GM23248 (cell line): ENCODE results near the gene GALNT1. TPM values are rescaled to one million over a fixed set of nuclear protein-coding genes. Genes with fewer than 3 reads are reported as not detected.

Source experiments
- DNase-seq: peaks from one replicate; pipeline ENCODE4 v3.0.0-alpha.2; 2015
- H2AFZ ChIP-seq: fragments of 200-600 bp; sonication (generic); 2 replicates; pipeline ENCODE4 v1.6.1; 2016; ENCODE audit warnings: antibody characterized with exemption
- H3F3A ChIP-seq: fragments of 200-600 bp; sonication (generic); 2 replicates; pipeline ENCODE4 v1.6.1; 2016; ENCODE audit warnings: mild to moderate bottlenecking, antibody characterized with exemption, mixed run types; ENCODE audit not compliant: insufficient read depth
- H3K27ac ChIP-seq: fragments of 200-600 bp; sonication (generic); 2 replicates; pipeline ENCODE4 v1.5.1; 2016; ENCODE audit warnings: mild to moderate bottlenecking
- H3K27me3 ChIP-seq: fragments of 200-600 bp; sonication (generic); replicated peaks from 2 replicates; pipeline ENCODE4 v1.6.1; 2016; ENCODE audit warnings: mild to moderate bottlenecking; ENCODE audit not compliant: insufficient read depth
- H3K36me3 ChIP-seq: fragments of 200-600 bp; sonication (generic); 2 replicates; pipeline ENCODE4 v1.6.1; 2016; ENCODE audit warnings: low read depth, mild to moderate bottlenecking
- H3K4me1 ChIP-seq: fragments of 200-600 bp; sonication (generic); 2 replicates; pipeline ENCODE4 v1.6.1; 2016; ENCODE audit warnings: mild to moderate bottlenecking; ENCODE audit not compliant: insufficient read depth
- H3K4me2 ChIP-seq: fragments of 200-600 bp; sonication (generic); one replicate; pipeline ENCODE4 v1.6.1; 2016; ENCODE audit warnings: mild to moderate bottlenecking; ENCODE audit not compliant: unreplicated experiment
- H3K4me3 ChIP-seq: fragments of 200-600 bp; sonication (generic); 2 replicates; pipeline ENCODE4 v1.5.1; 2016; ENCODE audit warnings: mild to moderate bottlenecking
- H3K79me2 ChIP-seq: fragments of 200-600 bp; sonication (generic); 2 replicates; pipeline ENCODE4 v1.6.1; 2016; ENCODE audit warnings: mild to moderate bottlenecking; ENCODE audit not compliant: insufficient read depth
- H3K9ac ChIP-seq: fragments of 200-600 bp; sonication (generic); 2 replicates; pipeline ENCODE4 v1.6.1; 2016; ENCODE audit warnings: mild to moderate bottlenecking
- H3K9me2 ChIP-seq: fragments of 200-600 bp; sonication (generic); 2 replicates; pipeline ENCODE4 v1.6.1; 2016; ENCODE audit warnings: mixed run types, mild to moderate bottlenecking, moderate library complexity; ENCODE audit not compliant: insufficient read depth
- H3K9me3 ChIP-seq: fragments of 200-600 bp; sonication (generic); one replicate; pipeline ENCODE4 v1.6.1; 2017; ENCODE audit warnings: low read depth
- H4K20me1 ChIP-seq: fragments of 200-600 bp; sonication (generic); 2 replicates; pipeline ENCODE4 v1.6.0; 2016; ENCODE audit not compliant: insufficient read depth
- EZH2 ChIP-seq: fragments of 200-600 bp; sonication (generic); IDR thresholded peaks from 2 replicates; pipeline ENCODE4 v1.6.1; 2018; ENCODE audit warnings: antibody characterized with exemption, mild to moderate bottlenecking; ENCODE audit not compliant: insufficient read depth, poor library complexity, severe bottlenecking
- EZH2phosphoT487 ChIP-seq: fragments of 200-600 bp; sonication (generic); IDR thresholded peaks from 2 replicates; pipeline ENCODE4 v1.6.1; 2018; ENCODE audit warnings: antibody characterized with exemption, moderate library complexity, mild to moderate bottlenecking, low read depth; ENCODE audit not compliant: insufficient read depth
- WGBS, 2 experiments: methylation state at CpG; one replicate each; pipeline ENCODE4 v1.1.6; 2015 to 2017; ENCODE audit warnings: low lambda C conversion rate in 2 of 2, low coverage in 1 of 2; ENCODE audit errors: missing lambda C conversion rate in 2 of 2; 5-methylcytosine and 5-hydroxymethylcytosine counted together
- in situ Hi-C: fragments of 300-500 bp; cut with MboI; formaldehyde crosslinking; loops from 2 replicates; pipeline ENCODE4 v1.15.0; 2020
- polyA plus RNA-seq: library from polyadenylated mRNA; unstranded; fragments of >200 nt; fragmentation: Nextera tagmentation; extraction: Ambion mirVana; gene quantifications from 2 replicates; pipeline ENCODE4 v1.2.1, GENCODE V29; 2016
- total RNA-seq: library from RNA; depleted of rRNA; stranded (reverse); fragments of >200 nt; shearing (Covaris generic); gene quantifications from 2 replicates; pipeline ENCODE4 v1.2.3, GENCODE V29; 2014

The GALNT1 gene
- total and polyA plus RNA-seq, 2 experiments from 2014 or later, result 10.1 to 68.0 TPM

DNA sequence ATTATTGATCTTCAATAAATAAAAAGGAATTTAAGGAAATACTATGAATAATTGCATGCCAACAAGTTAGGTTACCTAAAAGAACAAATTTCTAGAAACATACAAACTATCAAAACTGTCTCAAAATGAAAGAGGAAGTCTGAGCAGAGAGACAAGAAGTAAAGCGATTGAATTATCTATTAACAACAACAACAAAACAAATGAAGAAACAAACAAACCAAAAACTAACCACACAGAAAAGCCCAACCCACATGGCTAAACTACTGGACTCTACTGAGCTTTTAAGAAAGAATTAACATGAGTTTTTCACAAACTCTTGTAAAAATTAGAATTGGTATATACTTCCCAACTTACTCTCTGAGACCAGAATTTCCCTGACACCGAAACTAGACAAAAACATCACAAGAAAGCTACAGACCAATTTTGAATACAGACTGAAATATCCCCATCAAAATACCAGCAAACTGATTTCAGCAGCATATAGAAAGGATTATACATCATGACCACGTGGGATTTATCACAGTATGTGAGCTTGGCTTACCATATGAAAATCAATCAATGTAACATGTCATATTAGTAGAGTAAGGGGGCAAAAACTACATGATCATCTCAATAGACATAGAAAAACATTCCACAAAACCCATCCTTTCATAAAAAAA, 16.6 kb upstream of the GALNT1 start:
- Histone ChIP-seq H3K9ac (no peak overlapping the region), H3K27me3 (peaks cover 4% of the 10 kb centered on the region; the same call in 1 of the 2 replicates), H3K4me3 (no peak overlapping the region), H3K36me3 (no peaks in the 10 kb centered on the region), H3K9me2 (no peaks in the 10 kb centered on the region), H3K4me2 (no peak overlapping the region), H3F3A (no peaks in the 10 kb centered on the region), H3K27ac (no peak overlapping the region), H3K79me2 (no peaks in the 10 kb centered on the region), H3K9me3 (no peaks in the 10 kb centered on the region), H2AFZ (no peak overlapping the region), H4K20me1 (no peaks in the 10 kb centered on the region), H3K4me1 (no peaks in the 10 kb centered on the region)
- in situ Hi-C loops, result no loop called here
- TF ChIP-seq EZH2phosphoT487 (no peak), EZH2 (no peak)
- no peak for DNase-seq
- WGBS, 2 experiments, result 49 to 62% methylated on average over 3 of the region's 3 CpGs

DNA sequence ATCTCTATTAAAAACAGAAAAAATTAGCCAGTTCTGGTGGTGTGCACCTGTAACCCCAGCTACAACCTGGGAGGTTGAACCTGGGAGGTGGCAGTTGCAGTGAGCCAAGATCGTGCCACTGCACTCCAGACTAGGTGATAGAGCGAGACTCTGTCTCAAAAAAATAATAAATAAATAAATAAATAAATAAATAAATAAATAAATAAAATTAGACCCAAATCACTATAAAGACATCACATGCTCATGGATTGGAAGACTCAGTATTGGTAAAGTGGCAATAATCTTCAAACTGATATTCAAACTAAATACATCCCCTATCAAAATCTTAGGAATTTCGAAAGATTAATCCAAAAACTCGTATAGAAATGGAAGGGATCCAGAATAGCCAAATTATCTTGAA, 15.5 kb upstream of the GALNT1 start:
- Histone ChIP-seq H3K9ac (no peak overlapping the region), H3K79me2 (no peaks in the 10 kb centered on the region), H3F3A (no peaks in the 10 kb centered on the region), H3K27me3 (peaks cover 4% of the 10 kb centered on the region; the same call in 1 of the 2 replicates), H3K27ac (no peak overlapping the region), H3K9me3 (no peaks in the 10 kb centered on the region), H3K36me3 (no peaks in the 10 kb centered on the region), H3K4me2 (no peak overlapping the region), H2AFZ (no peak overlapping the region), H3K4me3 (no peak overlapping the region), H4K20me1 (no peaks in the 10 kb centered on the region), H3K9me2 (no peaks in the 10 kb centered on the region), H3K4me1 (peaks cover 7% of the 10 kb centered on the region)
- 61 to 62% methylated on average over 4 of the region's 4 CpGs for WGBS, 2 experiments
- DNase-seq, result no peak
- in situ Hi-C loops, result no loop called here
- TF ChIP-seq EZH2 (no peak), EZH2phosphoT487 (no peak)

DNA sequence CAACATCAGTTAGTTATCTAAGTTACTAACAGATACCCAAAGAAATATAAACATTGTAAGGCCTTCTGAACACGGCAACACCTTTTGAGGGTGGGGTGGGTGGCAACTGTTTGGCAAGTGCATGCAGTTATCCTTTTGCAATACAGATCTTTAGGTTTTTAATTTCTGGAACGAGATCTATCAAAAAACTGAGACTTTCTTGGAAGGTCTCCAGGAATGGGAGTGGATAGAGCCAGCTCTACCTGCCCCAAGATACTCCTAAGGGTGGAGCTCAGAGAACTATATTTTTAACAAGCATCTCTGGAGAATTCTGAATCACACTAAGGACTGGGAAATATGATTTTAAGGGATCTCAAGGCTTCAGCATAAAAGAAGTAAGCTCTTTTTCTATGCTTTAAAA, 11.4 kb upstream of the GALNT1 start:
- no peak for TF ChIP-seq EZH2phosphoT487
- no peak overlapping the region for H3K4me2 ChIP-seq
- no peak overlapping the region for H2AFZ ChIP-seq
- H3K79me2 ChIP-seq, result no peaks in the 10 kb centered on the region
- no peak overlapping the region for H3K9ac ChIP-seq
- WGBS, 2 experiments, result 46 to 51% methylated on average over 2 of the region's 2 CpGs
- no peak for DNase-seq
- H3K4me1 ChIP-seq, result peaks cover 18% of the 10 kb centered on the region
- H3K9me2 ChIP-seq, result no peaks in the 10 kb centered on the region
- H3F3A ChIP-seq, result no peaks in the 10 kb centered on the region
- no peaks in the 10 kb centered on the region for H3K36me3 ChIP-seq
- H4K20me1 ChIP-seq, result no peaks in the 10 kb centered on the region
- H3K27me3 ChIP-seq, result no peaks in the 10 kb centered on the region
- H3K4me3 ChIP-seq, result no peak overlapping the region
- in situ Hi-C loops, result no loop called here
- no peak overlapping the region for H3K27ac ChIP-seq
- no peaks in the 10 kb centered on the region for H3K9me3 ChIP-seq

DNA sequence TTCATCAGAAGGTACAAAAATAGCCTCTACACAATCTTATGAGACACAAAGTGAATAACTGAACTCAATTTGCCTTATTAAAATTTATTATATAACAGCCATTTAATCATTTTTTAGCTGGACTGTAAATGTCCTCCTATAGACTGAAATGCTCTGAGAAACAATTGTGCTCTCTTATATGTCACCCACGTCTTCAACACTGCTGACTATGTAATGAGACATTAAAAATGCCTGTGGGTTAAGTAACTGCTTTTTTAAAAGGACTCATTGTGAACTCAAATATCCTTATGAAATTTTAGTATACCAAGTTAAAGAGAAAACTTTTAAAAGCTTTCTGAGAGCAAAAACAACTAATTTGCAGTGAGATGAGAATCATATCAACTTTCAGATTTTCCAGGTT, 10.4 kb upstream of the GALNT1 start:
- H3K79me2 ChIP-seq, result no peaks in the 10 kb centered on the region
- H3K9ac ChIP-seq, result no peak overlapping the region
- peak overlapping the region; percentile 38 for H3K4me2 ChIP-seq
- no peaks in the 10 kb centered on the region for H3F3A ChIP-seq
- no peaks in the 10 kb centered on the region for H3K36me3 ChIP-seq
- H3K9me2 ChIP-seq, result no peaks in the 10 kb centered on the region
- H4K20me1 ChIP-seq, result no peaks in the 10 kb centered on the region
- peak overlapping the region; percentile 4 for H3K27ac ChIP-seq
- no peaks in the 10 kb centered on the region for H3K27me3 ChIP-seq
- 15 to 30% methylated on average over 1 of the region's 1 CpG for WGBS, 2 experiments
- H3K4me1 ChIP-seq, result peaks cover 18% of the 10 kb centered on the region
- DNase-seq, result peak; percentile 64
- no peaks in the 10 kb centered on the region for H3K9me3 ChIP-seq
- in situ Hi-C loops, result no loop called here
- peak overlapping the region; percentile 12; the same call in 1 of the 2 replicates for H2AFZ ChIP-seq
- H3K4me3 ChIP-seq, result no peak overlapping the region
- TF ChIP-seq EZH2 (no peak), EZH2phosphoT487 (no peak)
